NCI-H1417 (cell line): ENCODE measurements around the gene RSPO3.

ENCODE experiments used
- DNase-seq, 3 experiments: peaks; one replicate each; lab custom pipeline; 2025; lab: John Stamatoyannopoulos, UW

RSPO3 gene

DNA sequence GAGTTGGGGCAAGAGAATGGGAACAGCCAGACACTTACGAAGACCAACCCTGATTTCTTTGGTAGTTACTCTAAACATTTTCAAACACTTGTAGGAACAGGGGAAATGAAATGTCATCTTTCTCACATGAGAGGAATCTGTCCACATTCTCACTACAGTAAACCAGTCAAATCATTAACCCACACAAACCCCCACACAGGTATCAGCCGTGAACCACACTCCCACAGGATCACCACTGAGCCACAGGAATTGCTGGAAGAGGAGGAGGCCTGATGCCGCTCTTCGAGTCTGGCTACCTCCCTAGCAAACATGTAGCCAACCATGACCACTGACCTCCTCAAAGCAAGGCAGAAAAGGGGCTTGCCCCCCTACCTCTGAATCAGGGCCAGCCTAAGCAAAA lies 6.9 kb upstream of the RSPO3 start:
- no peak for DNase-seq

DNA sequence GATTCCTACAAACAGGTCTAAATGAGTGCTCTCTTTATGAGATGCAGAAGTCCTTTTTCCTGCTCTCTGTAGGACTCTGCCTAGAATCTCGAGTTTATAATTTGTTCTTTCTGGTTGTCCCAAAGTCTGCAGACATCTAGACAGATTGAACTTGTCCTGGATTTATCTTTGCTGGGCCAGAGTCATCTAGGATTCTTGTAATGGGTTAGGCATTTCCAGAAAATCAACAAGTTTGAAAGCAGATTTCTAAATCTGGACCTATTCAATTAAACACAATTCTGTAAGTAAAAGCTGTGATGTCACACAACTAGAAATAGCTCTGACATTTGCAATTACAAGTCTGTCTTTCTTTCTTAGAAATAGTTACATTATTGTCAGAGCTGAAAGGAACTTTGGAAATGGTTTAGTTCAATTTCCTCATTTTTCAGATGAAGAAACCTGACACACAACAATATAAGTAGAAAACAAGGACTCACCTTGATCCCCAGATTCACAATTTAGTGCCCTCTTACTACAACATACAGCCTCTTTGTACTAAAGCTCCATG lies 4.2 kb upstream of the RSPO3 start:
- DNase-seq: no peak

DNA sequence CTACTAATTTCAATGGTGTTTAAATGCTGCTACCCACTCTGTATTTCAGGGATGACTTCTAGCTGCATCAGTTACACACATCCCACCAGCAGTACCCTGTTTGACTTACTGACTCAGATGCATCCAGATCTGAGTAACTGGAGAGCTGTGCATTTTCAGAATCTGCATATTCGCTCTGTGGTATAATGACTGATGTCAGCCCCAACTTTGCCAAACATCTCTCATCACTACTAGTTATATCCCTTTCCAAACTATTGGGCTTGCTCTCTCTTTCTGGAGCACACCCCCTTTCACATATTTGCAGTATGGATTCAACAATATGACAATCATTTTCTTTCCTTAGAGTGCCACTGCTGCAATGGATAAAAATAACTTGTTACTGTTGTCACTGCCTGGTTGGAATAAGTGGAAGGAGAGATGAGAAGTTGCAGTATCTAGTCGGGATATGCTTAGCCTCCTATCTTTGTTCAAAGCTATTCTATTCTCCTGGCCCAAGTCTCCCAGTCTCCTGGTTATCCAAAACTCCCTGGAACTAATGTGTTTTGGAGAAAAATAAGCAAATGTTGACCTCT lies 3.3 kb upstream of the RSPO3 start:
- no peak for DNase-seq

DNA sequence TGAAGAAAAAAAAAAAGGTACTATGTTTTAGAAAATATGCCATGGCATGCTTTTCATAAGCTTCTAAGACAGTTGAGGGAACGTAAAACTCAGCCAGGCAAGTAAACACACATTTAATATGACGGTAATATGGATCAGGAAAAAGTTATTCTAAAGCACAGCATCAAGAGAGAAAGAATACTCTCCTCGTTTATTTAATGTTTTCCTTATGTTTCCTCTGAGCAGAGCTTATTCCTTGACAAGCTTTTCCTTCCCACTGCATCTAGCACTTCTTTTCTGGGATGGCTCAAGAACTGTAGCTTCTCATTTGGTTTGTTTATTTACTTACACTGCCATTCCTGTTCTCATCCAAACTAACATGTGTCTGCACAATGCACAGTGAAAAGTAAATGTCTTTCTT lies 2.7 kb upstream of the RSPO3 start:
- DNase-seq: no peak

DNA sequence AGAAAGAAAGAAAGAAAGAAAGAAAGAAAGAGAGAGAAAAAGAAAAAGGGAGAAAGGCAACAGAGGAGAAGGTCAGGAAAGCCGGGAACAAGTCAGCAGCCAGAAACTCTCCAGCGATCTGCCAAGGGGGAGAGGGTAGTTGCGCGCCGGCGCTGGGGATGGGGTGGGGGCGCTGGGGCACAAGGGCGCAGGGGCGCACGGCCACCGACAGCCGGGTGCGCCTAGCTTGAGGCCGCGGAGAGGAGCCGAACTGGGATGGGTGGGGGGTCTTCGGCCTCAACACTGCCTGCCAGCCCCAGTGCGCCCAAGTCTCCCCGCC lies 533 bp upstream of the RSPO3 start:
- no peak for DNase-seq

DNA sequence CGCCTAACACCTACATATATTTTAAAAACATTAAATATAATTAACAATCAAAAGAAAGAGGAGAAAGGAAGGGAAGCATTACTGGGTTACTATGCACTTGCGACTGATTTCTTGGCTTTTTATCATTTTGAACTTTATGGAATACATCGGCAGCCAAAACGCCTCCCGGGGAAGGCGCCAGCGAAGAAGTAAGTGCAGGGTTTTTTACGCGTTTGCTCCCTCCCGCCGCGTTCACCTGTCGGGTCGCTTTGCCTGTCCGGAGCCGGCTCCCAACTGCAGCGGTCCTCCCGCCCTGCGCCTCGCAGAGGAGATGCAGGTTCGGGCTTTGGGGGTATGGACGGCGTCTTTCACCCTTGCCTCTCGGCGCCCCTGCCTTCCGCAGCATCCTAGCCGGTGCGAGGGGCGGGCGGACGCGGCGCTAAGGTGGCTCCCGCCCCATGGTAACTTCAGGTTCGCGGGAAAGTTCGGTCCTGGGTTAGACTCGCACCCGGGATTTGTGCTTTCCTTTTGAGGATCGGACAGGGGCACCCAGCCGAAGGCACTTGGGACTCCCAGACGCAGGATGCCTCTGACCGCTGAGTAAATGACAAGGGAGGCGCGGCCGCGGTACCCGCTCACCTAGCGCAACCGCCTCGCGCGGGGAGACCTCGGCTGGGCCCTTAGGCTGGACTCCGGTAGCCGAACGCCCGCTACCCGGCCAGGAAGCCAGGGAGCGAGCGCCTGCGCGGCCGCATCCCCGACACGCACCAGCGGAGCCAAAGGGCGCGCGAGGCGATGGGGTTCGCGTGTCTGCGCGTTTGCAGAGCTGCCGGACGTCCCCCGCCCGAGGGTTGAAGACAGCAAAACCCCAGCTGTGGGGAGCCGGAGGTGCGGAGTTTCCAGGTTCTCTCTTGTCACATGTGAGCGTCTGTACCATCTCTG lies 891 bp downstream of the RSPO3 start:
- peak in 2 of 3 experiments; percentile 62 to 74 for DNase-seq

DNA sequence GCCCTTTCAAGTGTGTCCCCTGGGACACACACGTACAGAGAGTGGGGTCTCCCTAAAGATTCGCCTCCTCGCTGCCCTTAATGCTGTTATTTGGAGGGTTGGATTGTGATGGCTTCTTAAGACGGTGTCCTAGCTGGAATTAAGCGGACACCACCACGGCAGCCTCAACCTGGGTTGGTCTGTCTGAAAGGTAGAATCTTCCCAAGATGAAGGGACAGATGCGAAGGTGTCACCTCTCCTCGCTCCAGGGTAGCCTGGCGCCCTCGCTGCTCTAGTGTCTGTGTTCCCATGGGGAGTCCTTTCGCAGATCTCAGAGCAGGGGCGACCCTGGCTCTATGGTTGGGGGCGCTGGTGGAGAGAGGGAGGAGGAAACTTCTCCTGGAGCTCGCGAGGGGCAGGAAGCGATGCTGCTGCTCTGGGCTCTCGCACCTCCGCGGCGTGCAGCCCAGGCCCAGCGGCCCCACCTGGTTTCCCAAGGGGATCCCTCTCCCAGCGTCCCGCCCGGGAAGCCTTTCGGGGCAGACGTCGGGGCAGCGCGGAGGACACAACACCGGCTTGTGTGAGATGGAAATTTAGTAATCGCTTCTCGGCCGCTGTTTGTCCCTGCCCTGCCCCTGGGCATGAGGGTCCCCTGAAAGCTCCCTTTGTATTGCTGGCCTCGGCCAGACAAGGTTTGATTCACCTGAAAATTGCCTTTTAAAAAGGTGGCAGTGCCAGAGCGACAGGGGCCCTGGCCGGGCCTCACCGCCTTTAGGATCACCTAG lies 1.7 kb downstream of the RSPO3 start:
- DNase-seq: peak in 2 of 3 experiments; percentile 63 to 64

DNA sequence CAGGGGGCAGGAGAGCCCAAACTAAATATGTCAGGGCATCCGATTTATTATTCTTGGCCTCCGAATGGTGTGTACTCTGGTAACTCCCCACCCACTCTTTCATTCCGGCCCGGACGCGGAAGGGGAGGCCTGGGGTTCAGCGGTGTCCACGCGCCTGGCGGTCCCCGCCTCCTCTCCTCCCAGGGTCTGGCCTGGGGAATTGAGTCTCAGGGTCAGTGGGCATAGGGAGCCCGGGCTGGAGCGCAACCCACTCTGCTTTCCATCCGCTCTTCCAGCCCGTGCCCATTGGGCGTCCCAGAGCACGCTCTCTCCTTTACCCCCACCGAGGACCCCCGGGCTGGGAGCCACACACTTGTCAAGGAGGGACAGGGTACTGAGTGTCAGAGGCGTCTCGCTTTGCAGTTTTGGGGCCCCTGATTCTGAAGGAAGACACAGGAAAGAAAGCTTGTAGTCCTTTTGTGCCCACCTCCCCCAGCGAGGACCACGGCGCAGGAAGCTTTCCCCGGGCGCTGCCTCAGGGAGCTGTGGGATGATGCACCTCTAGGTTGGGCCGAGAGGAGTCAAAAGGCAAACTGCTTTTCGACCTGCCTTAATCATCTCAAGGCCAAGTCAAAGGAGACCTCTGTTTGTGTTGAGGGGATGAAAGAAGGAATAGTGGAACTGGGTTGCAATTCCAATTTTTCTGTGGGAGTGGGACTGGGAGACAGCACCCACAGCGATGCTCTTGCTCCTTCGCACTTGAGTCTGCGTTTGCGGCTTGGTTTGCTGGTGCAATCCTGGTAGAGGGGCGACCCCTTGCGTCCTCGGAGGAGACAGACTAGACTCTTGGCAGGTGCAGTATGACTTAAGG lies 2.5 kb downstream of the RSPO3 start:
- DNase-seq: peak; percentile 74 to 90 (median 74)

DNA sequence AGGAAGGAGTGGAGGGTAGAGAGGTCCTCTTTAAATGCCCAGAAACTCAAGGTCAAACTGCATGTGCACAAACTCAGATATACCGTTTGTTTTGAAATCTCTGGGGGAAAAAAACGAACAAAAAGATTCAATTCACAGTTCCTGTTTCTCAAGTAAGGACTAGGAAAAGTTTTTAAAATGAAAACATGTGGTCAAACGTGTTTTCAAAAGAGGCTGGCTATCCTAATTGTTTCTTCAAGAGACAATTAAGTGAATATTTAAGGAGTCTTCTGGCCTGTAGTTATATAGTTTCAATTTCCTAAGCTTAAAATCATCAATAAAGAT lies 3.1 kb downstream of the RSPO3 start:
- no peak for DNase-seq

DNA sequence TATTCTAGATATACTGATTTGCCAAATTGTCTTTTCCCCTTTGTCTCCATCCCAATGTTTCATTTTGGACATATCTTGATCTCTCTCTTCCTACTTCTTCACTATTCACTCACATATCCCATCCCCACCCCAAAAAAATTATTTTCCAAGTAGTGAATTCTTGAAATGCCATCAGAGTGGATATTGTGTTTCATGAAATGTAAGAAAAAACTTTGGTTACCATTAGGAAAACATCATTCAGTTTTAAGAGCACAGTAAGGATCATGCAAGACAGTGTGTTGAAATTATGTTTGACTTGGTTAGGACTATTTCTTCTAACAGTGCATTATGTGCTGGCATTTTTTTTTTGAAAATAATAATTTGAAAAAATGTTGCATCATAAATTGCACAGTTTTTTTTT lies 5.7 kb downstream of the RSPO3 start:
- no peak for DNase-seq

DNA sequence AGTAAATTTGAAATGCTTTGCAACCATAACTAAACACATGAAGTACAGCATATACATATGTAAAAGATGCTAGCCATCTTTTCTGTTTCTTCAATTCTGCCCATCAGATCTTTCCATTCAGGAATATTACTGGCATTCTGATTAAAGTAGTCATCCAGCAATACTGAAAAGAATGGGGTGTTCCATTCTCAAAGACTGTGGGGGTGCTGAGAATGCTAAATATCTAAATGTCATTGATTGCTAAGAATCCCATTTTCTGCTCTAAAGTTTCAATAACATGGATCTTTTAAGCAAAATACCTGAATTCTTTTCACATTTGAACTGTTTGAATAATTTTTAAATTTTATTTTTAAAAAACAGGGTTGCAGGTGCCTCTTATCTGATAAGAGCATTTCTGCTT lies 6.2 kb downstream of the RSPO3 start:
- no peak for DNase-seq

DNA sequence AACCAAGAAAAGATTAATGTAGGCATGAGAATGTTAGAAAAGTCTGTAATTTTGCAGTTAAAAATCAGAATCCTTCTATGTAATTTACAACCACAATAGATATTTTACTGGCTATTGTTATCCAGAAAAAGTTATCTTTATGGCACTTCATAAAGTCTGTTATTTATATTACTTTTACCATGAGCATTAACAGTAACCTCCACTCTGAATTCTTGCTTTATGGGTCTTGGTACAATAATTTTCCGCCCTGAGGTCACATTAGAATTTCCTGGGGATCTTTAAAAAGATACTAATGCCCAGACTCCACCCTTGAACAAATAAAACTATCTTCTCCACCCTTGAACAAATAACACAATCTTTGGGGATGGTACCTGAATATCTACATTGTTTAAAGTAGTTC lies 9.6 kb downstream of the RSPO3 start:
- no peak for DNase-seq

DNA sequence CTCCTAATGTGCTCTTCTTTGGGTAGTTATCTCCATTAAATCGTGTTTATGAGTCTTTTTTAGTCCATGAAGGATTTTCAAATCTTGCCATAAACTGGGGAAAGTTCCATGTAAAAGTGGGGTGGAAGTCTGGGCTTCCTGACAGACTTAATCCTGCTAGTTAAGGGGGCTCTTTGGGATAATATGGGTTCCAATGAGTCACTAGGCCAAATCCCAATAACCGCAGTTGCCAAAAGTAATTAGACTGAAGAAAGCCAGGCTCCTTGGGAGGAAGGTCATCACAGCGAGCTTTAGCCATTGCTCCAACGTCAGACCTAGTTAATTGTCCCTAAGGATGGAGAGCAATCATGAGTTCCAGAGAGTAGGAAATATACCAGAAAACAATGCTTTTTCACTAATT lies 10.8 kb downstream of the RSPO3 start:
- DNase-seq: no peak

DNA sequence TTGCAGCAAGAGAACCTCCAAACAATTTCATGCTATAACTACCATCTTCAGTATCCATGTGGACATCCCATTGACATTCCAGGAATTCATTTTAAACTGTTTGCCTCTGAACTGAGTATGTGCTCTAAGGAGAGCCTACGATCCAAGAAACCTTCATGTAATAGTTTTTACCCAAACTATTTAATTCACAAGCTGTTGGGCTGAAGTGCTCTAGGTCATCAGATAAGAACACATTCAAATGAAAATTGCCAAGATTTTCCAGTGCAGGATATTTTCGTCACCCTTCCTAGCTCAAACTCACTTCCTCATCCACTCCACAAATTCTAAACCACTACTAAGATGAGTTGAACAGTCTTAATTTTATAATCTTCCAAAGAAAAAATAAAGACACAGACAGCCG lies 12.8 kb downstream of the RSPO3 start:
- DNase-seq: no peak

DNA sequence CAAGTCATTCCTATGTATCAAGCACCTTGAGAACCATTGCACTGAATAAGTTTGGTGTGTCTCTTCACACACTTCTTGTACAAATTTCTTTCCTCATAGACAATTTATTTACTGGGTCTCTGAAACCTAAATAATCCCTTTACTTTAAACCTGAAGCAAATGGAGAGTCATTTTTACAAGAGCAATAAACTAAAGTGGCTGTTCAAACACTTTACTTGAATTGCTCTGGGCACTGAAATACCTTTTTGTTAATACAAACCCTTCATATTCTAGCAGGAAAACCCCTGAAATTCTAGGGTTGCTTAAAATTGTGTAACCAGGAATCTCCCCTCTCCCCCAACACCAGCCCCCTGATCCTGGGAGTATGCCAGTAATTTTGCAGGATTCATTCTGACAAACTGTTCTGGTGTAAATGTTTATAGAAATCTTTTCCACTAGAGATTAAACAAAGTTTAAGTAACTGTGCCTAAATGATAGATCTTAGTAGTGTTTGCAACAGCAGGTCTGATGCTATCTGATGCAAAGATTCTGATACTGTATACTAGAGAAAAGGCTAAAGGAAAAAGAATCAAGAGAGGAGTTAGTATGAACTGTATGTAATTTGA lies 13.4 kb downstream of the RSPO3 start:
- peak in 1 of 3 experiments; percentile 21 for DNase-seq

DNA sequence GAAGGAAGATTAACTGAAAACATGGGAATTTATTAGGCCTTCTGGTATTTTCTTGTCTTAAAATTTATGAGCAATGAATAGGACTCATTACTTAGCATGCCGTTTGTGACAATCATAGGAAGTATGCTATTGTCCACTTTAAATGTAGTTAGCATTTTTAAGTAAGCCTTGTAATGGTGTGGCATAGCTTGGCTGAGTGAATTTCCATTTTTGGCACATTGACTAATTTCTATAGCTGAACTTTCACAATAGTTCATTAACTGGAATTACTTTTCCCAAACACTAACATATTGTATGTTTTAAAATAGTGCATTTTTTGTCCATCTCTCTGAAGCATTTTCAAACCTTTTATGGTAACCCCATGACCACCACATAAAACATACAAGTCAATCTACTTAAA lies 15.7 kb downstream of the RSPO3 start:
- DNase-seq: no peak

DNA sequence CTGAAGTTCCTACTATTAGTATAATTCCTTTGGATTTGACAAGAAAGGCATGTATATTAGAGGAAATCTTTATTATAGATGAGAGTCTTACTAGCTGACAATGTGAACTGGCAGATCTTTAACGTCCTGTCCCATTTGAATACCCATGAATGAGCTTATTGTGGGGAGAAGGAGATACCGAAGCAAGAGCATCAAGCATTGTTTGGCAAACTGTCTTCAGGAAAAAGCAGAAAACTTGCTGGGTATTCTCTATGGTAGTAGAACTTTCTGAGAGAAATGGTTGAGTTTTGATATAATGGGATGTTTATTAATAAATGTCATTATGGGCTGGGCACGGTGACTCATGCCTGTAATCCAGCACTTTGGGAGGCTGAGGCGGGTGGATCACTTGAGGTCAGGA lies 18.3 kb downstream of the RSPO3 start:
- no peak for DNase-seq

DNA sequence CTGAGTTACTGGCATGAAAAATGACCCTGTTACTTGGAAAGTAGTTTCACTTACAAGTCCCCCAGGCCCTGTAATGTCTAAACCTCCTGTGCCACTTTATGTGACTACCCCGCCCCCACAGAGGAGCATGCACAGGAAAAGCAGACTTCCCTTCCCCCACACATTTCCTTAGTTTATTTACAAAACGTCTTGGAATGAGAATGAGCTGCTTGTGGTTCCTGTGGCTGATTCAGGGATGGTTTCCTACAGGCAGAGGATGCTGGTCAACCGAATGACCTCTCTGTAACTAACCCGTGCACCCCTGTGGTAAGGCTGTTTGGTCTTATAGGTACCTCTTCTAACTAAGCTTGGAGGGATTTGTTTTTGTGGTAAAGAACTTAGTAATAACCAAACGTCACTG lies 28.5 kb downstream of the RSPO3 start:
- no peak for DNase-seq

DNA sequence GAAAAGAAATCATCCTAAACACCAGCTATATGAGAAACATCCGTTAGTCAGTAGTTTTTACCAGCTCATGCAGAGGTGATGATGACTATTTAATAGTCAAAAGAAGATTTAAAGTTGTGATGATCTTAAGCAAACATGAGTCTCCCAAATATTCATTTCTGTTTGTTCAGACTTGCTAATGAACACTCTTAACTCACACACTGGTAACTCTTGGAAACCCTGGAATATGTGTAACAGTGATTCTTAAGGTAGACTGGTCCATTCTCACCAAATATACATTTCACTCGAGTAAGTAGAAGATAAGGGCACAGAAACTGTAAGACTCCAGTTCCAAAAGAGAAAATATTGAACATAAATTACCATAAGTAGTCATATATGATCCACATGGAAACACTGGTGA lies 29.1 kb downstream of the RSPO3 start:
- no peak for DNase-seq

DNA sequence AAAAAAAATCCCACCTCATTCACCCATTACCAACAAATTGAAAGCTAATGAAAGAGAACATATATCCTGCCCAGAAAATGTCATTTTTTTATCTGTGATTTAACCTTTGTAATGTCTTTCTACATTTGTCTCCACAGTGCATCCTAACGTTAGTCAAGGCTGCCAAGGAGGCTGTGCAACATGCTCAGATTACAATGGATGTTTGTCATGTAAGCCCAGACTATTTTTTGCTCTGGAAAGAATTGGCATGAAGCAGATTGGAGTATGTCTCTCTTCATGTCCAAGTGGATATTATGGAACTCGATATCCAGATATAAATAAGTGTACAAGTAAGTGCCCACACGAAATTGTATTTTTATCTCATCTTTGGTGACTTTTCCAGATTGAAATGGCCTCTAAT lies 30.0 kb downstream of the RSPO3 start:
- DNase-seq: no peak

DNA sequence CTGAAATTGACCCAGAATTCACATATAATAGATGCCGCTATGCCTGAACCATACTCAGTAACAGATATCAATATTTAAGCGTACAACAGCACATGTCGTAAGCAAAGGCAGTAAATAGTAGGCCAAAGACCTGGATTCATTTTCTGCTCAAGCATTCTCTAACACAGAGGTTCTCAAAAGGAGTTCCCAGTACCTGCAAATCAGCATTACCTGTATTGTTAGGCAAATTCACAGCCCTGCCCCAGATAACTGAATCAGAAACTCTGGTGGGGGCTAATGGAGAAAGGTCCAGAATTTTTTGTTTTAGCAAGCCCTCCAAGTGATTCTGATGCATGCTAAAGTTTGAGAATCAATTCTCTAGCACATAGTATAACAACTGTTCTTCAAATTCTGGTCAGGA lies 36.0 kb downstream of the RSPO3 start:
- DNase-seq: no peak

DNA sequence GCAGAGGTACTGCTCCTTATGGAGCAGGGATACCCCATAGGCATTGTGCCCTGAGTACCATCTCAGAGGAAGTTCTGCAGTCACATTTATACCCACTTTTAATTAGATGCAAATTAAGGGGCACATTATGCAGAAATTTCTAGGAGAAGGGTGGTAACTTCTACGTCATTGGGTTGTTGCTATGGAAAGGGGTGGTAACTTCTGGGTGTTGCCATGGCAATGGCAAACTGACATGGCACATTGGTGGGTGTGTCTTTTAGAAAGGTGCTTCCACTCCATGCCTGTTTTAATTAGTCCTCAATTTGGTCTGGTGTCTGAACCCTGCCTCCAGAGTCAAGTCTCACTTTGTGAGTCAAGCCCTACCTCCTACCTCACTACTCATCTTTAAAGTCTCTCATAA lies 42.0 kb downstream of the RSPO3 start:
- peak in 1 of 3 experiments; percentile 4 for DNase-seq
